IPS-20b (cell line): Measurements from ENCODE around the gene XKR7.
A peak's percentile ranks its signal among the peaks of the same experiment; 100 is the strongest.

ENCODE experiments used
- H3K27ac ChIP-seq: one replicate; pipeline ENCODE4 v1.5.1; 2013; ENCODE audit warnings: low read length
- H3K27me3 ChIP-seq: 2 replicates; pipeline ENCODE4 v1.6.1; 2013; ENCODE audit warnings: mild to moderate bottlenecking, low read length, inconsistent platforms; ENCODE audit not compliant: insufficient read depth
- H3K36me3 ChIP-seq: 2 replicates; pipeline ENCODE4 v1.6.1; 2013; ENCODE audit warnings: low read depth, mild to moderate bottlenecking, inconsistent platforms, low read length, moderate library complexity; ENCODE audit not compliant: insufficient read depth
- H3K4me1 ChIP-seq: 2 replicates; pipeline ENCODE4 v1.6.1; 2013; ENCODE audit warnings: mild to moderate bottlenecking, control low read depth, inconsistent platforms, low read length, moderate library complexity; ENCODE audit not compliant: insufficient read depth
- H3K4me3 ChIP-seq: 2 replicates; pipeline ENCODE4 v1.5.1; 2013; ENCODE audit warnings: mild to moderate bottlenecking, low read length, inconsistent platforms
- H3K9ac ChIP-seq: 2 replicates; pipeline ENCODE4 v1.6.1; 2013; ENCODE audit warnings: low read depth, mild to moderate bottlenecking, inconsistent platforms, low read length, moderate library complexity
- H3K9me3 ChIP-seq: 2 replicates; pipeline ENCODE4 v1.6.1; 2013; ENCODE audit warnings: mild to moderate bottlenecking, low read depth, low read length, inconsistent platforms; ENCODE audit not compliant: insufficient read depth

The XKR7 gene

DNA sequence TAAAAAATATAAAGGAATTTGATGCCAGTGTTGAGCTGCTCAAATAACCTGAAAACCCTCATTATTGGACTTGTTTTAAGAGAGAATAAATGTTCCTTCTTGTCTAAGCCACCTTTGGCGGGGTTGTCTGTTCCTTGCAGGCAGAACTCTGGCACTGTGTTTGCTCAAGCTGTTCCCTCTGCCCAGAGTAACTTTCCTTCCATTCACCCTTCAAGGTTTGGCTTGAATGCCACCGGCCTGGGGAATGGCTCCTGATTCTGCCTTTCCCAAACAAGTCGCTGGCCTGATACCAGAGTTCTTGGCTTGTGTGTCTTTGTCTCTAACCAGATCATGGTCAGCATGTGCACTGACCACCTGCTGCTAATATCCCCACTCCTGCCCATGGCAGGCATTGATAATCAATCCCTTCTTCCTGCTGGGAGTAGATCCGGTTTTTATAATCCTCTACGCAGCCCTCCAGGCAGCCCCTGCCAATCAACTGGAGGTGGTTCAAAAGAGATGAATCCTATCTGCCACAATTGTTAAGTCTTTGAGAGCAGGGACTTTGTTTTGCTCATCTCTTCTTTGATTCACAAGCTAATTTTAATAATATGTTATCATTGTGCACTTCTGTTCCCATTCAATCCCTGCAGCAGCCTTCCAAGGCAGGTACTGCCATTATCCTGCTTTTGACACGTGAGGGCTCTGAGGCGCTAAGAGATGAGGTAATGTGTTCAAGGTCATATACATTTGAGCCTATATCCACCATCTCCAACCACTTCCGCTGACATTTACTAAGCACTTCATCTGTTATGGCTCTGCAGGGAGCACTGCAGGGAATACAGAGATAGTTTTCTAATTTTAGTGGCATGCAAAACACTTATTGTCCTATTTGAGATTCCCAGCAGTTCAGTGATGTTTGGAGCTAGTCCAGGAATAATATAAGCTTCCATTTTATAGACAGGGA is 39.2 kb downstream of the XKR7 start:
- Histone ChIP-seq H3K4me3 (peak overlapping the region; percentile 17; the same call in 1 of the 2 replicates), H3K27me3 (no peaks in the 10 kb centered on the region), H3K4me1 (peaks cover 24% of the 10 kb centered on the region), H3K9me3 (no peaks in the 10 kb centered on the region), H3K27ac (peak overlapping the region; percentile 6), H3K36me3 (no peaks in the 10 kb centered on the region), H3K9ac (peak overlapping the region; percentile 53; the same call in 1 of the 2 replicates)

DNA sequence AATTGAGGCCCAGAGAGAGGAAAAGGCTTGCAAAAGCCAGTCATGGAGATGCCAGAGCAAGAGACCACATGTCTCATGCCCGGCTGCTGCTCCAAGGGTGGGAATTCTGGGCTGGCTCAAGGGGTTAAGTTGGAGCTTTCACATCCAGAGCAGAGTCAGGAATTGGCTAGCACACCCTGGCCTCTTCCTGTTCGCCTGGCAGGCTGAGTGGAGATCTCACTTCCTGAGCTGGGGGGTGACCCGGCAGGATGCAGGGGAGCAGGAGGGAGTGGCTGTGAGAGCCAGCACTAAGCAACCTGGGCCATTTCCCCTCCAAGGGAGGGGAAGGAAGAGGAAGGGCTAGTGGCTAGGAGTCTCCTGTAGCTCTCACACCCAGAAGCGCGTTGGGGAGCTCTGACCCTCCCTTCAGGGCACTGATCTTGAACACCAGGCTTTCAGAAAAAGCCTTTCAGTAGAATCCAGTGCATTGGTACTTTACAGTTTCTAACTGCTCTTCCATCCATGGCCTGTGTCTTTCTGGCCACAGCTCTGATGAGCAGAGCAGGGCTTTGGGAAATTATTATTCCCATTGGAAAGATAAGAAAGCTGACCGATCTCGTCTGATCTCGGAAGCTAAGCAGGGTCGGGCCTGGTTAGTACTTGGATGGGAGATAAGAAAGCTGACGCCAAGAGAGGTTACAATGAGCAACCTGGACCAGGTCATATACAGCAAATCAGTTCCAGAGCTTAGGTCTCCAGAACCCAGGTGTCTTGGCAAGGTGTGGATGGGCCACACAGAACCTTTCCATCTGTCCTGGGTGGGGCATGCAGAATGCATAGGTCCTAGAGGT is 40.1 kb downstream of the XKR7 start:
- Histone ChIP-seq H3K9ac (peak overlapping the region; percentile 53; the same call in 1 of the 2 replicates), H3K4me3 (no peak overlapping the region), H3K9me3 (no peaks in the 10 kb centered on the region), H3K27ac (peak overlapping the region; percentile 6), H3K27me3 (no peaks in the 10 kb centered on the region), H3K36me3 (no peaks in the 10 kb centered on the region), H3K4me1 (peaks cover 24% of the 10 kb centered on the region)

DNA sequence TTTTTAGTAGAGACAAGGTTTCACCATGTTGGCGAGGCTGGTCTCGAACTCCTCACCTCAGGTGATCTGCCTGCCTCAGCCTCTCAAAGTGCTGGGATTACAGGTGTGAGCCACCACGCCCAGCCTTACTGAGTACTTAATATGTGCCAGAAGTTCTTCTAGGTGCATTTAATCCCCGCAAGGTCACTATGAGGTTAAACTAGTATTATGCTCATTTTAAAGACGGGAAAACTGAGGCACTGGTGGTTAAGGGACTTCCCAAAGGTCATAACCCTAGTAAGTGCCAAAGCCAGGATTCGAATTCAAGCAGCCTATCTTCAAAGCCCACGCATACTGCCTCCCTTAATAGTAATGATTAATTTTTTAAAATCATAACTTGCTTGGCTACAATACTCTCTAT is 41.6 kb downstream of the XKR7 start:
- H3K4me1 ChIP-seq, result peaks cover 24% of the 10 kb centered on the region
- H3K36me3 ChIP-seq, result no peaks in the 10 kb centered on the region
- H3K9ac ChIP-seq, result no peak overlapping the region
- no peaks in the 10 kb centered on the region for H3K9me3 ChIP-seq
- no peaks in the 10 kb centered on the region for H3K27me3 ChIP-seq
- no peak overlapping the region for H3K27ac ChIP-seq
- H3K4me3 ChIP-seq, result no peak overlapping the region

DNA sequence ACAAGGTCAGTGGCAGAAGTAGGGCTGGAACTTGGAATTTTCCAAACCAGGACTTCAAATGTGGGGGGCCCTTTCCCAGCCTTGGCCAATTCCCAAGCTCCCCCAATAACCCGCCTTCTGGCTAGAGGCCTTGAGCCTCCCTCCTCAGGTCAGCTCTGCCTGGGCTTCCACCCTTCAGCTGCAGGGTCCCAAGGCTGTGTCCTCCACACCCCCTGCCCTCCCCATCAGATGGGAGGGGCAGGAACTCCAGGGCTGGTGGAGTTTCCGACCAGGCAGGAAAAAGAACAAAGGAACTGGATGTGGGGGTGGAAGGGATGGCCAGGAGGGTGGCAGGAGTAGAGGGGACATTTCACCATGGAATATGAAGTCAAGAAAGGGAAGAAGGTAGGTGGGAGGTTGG is 42.1 kb downstream of the XKR7 start, which contains the start of gene CCM2L:
Gene CCM2L, plus strand, starts transcription at position 338 of the 400 bp plus-strand sequence. Its CDS starts 17 bp downstream, at position 355.
- Histone ChIP-seq H3K9ac (peak within 1 kb of the TSS; percentile 7; the same call in 1 of the 2 replicates), H3K27ac (no peak within 1 kb of the TSS)

DNA sequence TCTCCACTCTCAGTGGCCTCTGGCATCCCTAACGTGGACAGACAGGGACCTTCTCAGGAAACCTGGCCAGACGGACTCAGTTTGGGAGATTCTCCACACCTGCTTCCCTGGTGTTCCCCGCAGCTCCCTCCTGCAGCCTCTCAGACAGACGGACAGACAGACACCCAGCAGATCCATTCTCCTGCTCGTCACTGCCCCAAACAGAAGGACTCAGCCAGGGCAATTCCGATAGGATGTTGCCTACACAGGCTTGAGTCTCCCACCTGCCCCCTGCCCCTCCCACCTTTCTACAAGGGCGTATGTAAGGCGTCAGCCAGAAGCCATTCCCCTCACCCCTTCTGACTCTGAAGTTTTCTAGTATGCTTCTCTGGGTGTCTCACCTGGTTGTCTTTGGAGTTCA is 42.7 kb downstream of the XKR7 start:
- Histone ChIP-seq H3K4me3 (no peak overlapping the region; the same call in 1 of the 2 replicates), H3K9me3 (no peaks in the 10 kb centered on the region), H3K9ac (no peak overlapping the region), H3K27ac (no peak overlapping the region), H3K4me1 (peaks cover 24% of the 10 kb centered on the region), H3K36me3 (no peaks in the 10 kb centered on the region), H3K27me3 (no peaks in the 10 kb centered on the region)

More for the DNA sequence above, 42.1 kb downstream of the XKR7 start, which contains the start of gene CCM2L:
- Histone ChIP-seq H3K27me3 (no peaks in the 10 kb centered on the region), H3K4me1 (peaks cover 24% of the 10 kb centered on the region), H3K4me3 (no peak within 1 kb of the TSS; the same call in 1 of the 2 replicates), H3K9me3 (no peaks in the 10 kb centered on the region), H3K36me3 (no peaks in the 10 kb centered on the region)

DNA sequence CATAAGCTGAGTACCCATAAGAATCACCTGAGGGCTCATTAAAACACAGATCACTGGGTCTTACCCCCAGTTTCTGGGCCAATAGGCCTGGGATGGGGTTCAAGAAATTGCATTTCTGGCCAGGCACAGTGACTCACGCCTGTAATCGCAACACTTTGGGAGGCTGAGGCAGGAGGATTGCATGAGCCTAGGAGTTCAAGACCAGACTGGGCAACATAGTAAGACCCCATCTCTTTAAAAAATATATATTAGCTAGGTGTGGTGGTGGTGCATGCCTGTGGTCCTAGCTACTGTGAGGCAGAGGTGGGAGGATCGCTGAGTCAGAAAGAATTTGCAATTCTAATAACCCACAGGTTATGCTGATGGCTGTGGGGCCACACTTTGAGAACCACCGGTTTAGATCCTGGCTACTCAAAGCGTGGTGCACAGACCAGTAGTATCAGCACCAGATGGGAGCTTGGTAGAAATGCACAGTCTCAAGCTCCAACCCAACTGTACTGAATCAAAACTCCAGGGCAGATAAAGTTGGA is 44.3 kb downstream of the XKR7 start:
- no peak overlapping the region for H3K9ac ChIP-seq
- no peaks in the 10 kb centered on the region for H3K36me3 ChIP-seq
- peaks cover 7% of the 10 kb centered on the region for H3K27me3 ChIP-seq
- no peaks in the 10 kb centered on the region for H3K9me3 ChIP-seq
- H3K4me3 ChIP-seq, result no peak overlapping the region
- no peak overlapping the region for H3K27ac ChIP-seq
- H3K4me1 ChIP-seq, result peaks cover 17% of the 10 kb centered on the region

DNA sequence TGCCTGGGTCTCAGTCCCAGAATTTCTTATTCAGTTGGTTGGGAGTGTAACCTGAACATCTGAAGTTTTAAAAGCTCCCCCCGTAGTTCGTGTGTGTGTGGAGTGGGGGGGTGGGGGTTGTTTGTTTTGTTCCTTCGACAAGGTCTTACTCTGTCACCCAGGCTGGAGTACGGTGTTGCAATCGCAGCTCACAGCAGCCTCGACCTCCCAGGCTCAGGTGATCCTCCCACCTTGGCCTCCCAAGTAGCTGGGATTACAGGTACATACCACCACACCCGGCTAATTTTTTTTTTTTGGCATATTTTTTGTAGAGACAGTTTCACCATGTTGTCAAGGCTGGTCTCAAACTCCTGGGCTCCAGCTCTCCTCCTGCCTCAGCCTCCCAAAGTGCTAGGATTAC is 45.4 kb downstream of the XKR7 start:
- peaks cover 13% of the 10 kb centered on the region for H3K27me3 ChIP-seq
- H3K4me1 ChIP-seq, result peaks cover 12% of the 10 kb centered on the region
- no peak overlapping the region for H3K27ac ChIP-seq
- no peaks in the 10 kb centered on the region for H3K36me3 ChIP-seq
- no peaks in the 10 kb centered on the region for H3K9me3 ChIP-seq
- H3K9ac ChIP-seq, result no peak overlapping the region
- H3K4me3 ChIP-seq, result no peak overlapping the region

DNA sequence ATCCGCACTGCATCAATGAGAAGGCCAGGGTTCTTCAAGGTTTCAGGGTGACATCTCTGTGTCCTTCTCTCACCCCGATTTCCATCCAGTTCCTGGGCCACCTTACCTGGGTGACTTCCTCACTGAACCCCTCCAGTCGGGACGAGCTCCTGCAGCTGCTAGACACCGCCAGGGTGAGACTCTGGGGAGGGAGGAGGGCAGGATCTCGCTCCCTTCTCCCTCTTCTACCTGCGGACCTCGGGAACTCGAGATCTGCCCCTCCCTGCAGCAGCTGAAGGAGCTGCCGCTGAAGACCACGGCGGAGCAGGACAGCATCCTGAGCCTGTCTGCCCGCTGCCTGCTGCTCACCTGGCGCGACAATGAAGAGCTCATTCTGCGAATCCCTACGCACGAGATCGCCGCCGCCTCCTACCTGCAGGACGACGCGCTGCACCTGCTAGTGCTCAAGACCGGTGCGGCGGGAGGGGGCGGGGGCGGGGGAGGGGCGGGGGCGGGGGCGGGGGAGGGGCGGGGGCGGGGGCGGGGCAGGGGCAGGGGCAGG is 49.8 kb downstream of the XKR7 start:
- Histone ChIP-seq H3K4me3 (peak overlapping the region; percentile 83), H3K27ac (no peak overlapping the region), H3K27me3 (peaks cover 29% of the 10 kb centered on the region)

DNA sequence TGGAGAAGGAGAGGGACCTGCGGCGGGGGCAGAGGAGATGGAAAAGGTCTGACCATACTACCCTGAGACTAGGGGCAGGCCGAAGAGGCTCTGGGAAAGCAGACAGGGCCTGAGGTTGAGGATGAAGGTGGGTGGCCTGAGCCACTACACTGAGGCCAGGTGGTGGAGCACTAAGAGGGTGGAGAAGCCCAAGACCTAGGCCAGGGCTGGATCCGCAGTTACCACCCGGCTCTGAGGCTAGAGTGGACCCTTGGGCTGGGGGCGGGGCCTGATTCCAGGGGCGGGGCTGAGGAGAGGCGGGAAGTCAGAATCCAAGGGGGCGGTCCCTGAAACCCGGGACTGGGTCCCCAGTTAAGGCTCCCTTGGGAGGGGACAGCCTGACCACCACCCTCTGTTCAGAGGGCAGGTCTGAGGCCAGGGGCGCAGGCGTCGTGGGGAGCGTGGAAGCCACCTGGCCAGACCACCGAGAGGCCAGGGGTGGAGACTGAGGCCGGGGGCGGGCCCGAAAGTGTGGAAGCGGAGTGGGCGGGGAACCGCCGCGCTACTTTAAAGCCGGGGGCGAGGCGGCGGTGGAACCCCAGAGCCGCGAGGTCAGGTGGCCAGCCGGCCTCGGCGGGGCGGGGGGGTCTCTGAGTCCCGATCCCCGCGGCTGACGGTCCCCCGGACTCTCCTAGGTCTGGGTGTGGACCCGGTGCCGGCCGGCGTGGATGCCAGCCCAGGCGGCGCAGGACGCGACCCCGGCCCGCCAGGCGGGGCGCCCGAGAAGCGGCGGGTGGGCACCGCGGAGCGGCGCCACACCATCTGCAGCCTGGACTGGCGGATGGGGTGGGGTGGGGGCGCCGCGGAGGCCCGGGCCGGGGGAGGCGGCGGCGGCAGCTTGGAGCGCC is 50.6 kb downstream of the XKR7 start:
- no peak overlapping the region for H3K27ac ChIP-seq
- H3K9me3 ChIP-seq, result no peaks in the 10 kb centered on the region
- no peaks in the 10 kb centered on the region for H3K36me3 ChIP-seq
- H3K27me3 ChIP-seq, result peaks cover 29% of the 10 kb centered on the region
- peak overlapping the region; percentile 73; the same call in 1 of the 2 replicates for H3K9ac ChIP-seq
- H3K4me1 ChIP-seq, result peaks cover 13% of the 10 kb centered on the region; the same call in 1 of the 2 replicates
- H3K4me3 ChIP-seq, result peak overlapping the region; percentile 83

More for the DNA sequence above, 49.8 kb downstream of the XKR7 start:
- Histone ChIP-seq H3K36me3 (no peaks in the 10 kb centered on the region), H3K4me1 (peaks cover 13% of the 10 kb centered on the region; the same call in 1 of the 2 replicates), H3K9me3 (no peaks in the 10 kb centered on the region), H3K9ac (peak overlapping the region; percentile 64; the same call in 1 of the 2 replicates)

DNA sequence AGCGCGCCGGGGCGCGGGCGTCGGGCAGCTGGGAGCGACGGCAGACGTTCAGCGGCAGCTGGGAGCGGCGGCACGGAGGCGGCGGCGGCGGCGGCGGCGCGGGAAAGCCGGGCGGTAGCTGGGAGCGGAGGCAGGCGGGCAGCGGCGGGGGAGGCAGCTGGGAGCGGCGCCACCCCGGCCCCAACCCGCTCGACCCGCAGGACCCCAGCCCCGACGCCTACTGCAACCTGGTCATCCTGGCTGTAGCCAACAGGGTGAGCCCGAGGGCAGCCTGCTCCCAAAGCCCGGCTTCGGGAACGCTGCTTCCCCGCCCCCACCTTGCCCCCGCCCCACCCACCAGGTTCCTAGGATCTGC is 51.2 kb downstream of the XKR7 start:
- no peaks in the 10 kb centered on the region for H3K9me3 ChIP-seq
- no peak overlapping the region for H3K27ac ChIP-seq
- peaks cover 13% of the 10 kb centered on the region; the same call in 1 of the 2 replicates for H3K4me1 ChIP-seq
- no peak overlapping the region for H3K9ac ChIP-seq
- no peaks in the 10 kb centered on the region for H3K36me3 ChIP-seq
- peak overlapping the region; percentile 72; the same call in 1 of the 2 replicates for H3K4me3 ChIP-seq
- peaks cover 29% of the 10 kb centered on the region for H3K27me3 ChIP-seq
